HPDE6-E6E7 (cell line): ENCODE results near the gene NAT16.
"Not testable (repeated sequence)": the region's sequence is repeated elsewhere in the genome, so short reads cannot be mapped to it uniquely, and the experiment has no call there.

Source experiments
- DNase-seq: peaks from one replicate; pipeline ENCODE4 v3.0.0; 2011; ENCODE audit warnings: missing footprints; ENCODE audit errors: extremely low spot score

NAT16 gene

GRCh38 chr7:101156866-101157589 is 23.1 kb downstream of the NAT16 start:
- peak; percentile 79 for DNase-seq

- no peak for DNase-seq
Observed at GRCh38 chr7:101156277-101156676, 23.8 kb downstream of the NAT16 start.

GRCh38 chr7:101155303-101155702 is 24.8 kb downstream of the NAT16 start:
- DNase-seq = no peak

- DNase-seq = no peak
Observed at GRCh38 chr7:101154693-101155102, 25.4 kb downstream of the NAT16 start.

GRCh38 chr7:101153969-101154692 is 26.0 kb downstream of the NAT16 start, which contains the start of gene AP1S1:
TSS of gene AP1S1 (plus strand) at chr7:101154476. CDS start at chr7:101154515, 39 bp downstream.
- peak; percentile 93 for DNase-seq

GRCh38 chr7:101151908-101152651 is 28.0 kb downstream of the NAT16 start:
- no peak for DNase-seq

GRCh38 chr7:101140746-101141382 is 39.2 kb downstream of the NAT16 start:
- DNase-seq = no peak

- no peak for DNase-seq
Observed at GRCh38 chr7:101140339-101140699, 39.8 kb downstream of the NAT16 start.

- peak; percentile 83 for DNase-seq
Observed at GRCh38 chr7:101138213-101138870, 41.8 kb downstream of the NAT16 start.

GRCh38 chr7:101137651-101138212 is 42.4 kb downstream of the NAT16 start:
- no peak for DNase-seq

- no peak for DNase-seq
Observed at GRCh38 chr7:101134399-101134980, 45.6 kb downstream of the NAT16 start.

GRCh38 chr7:101133621-101134398 is 46.3 kb downstream of the NAT16 start:
- DNase-seq = no peak

GRCh38 chr7:101132626-101133600 is 47.2 kb downstream of the NAT16 start:
- DNase-seq = not testable (repeated sequence)

- no peak for DNase-seq
Observed at GRCh38 chr7:101129603-101130117, 50.4 kb downstream of the NAT16 start.

GRCh38 chr7:101128040-101128834 is 51.9 kb downstream of the NAT16 start:
- no peak for DNase-seq

GRCh38 chr7:101127460-101128039 is 52.5 kb downstream of the NAT16 start:
- no peak for DNase-seq
